EH (cell line): ENCODE results near the gene ANKS1B.

ENCODE experiments used
- DNase-seq: peaks from one replicate; pipeline ENCODE4 v3.0.0-alpha.2; 2015; ENCODE audit warnings: low read depth

The ANKS1B gene

GRCh38 chr12:99128246-99128802, 856.4 kb downstream of the ANKS1B start:
- no peak for DNase-seq

GRCh38 chr12:99122959-99123358, 861.8 kb downstream of the ANKS1B start:
- no peak for DNase-seq

GRCh38 chr12:99122496-99122895, 862.2 kb downstream of the ANKS1B start:
- no peak for DNase-seq

- DNase-seq = no peak
These were observed 863.2 kb downstream of the ANKS1B start for GRCh38 chr12:99121546-99121945.

- no peak for DNase-seq
These were observed 864.8 kb downstream of the ANKS1B start for GRCh38 chr12:99119943-99120342.

GRCh38 chr12:99119449-99119848, 865.3 kb downstream of the ANKS1B start:
- no peak for DNase-seq

- no peak for DNase-seq
These were observed 873.1 kb downstream of the ANKS1B start for GRCh38 chr12:99111600-99111999.

GRCh38 chr12:99110868-99111267, 873.9 kb downstream of the ANKS1B start:
- DNase-seq = no peak

GRCh38 chr12:99110212-99110611, 874.5 kb downstream of the ANKS1B start:
- DNase-seq = no peak

GRCh38 chr12:99108924-99109323, 875.8 kb downstream of the ANKS1B start:
- DNase-seq = no peak

GRCh38 chr12:99099786-99100185, 885.0 kb downstream of the ANKS1B start:
- no peak for DNase-seq

GRCh38 chr12:99097171-99097570, 887.6 kb downstream of the ANKS1B start:
- DNase-seq = no peak

- DNase-seq = no peak
These were observed 891.6 kb downstream of the ANKS1B start for GRCh38 chr12:99093166-99093565.

GRCh38 chr12:99092100-99092851, 892.5 kb downstream of the ANKS1B start:
- DNase-seq = no peak

- no peak for DNase-seq
These were observed 897.5 kb downstream of the ANKS1B start for GRCh38 chr12:99087278-99087677.

GRCh38 chr12:99079811-99080210, 904.9 kb downstream of the ANKS1B start:
- no peak for DNase-seq

- DNase-seq = no peak
These were observed 915.6 kb downstream of the ANKS1B start for GRCh38 chr12:99068993-99069747.

- no peak for DNase-seq
These were observed 917.5 kb downstream of the ANKS1B start for GRCh38 chr12:99067171-99067785.

- DNase-seq = no peak
These were observed 918.0 kb downstream of the ANKS1B start for GRCh38 chr12:99066726-99067125.

- DNase-seq = no peak
These were observed 921.6 kb downstream of the ANKS1B start for GRCh38 chr12:99063182-99063581.

GRCh38 chr12:99059824-99060511, 924.8 kb downstream of the ANKS1B start:
- no peak for DNase-seq

- no peak for DNase-seq
These were observed 927.1 kb downstream of the ANKS1B start for GRCh38 chr12:99057670-99058069.
